Bronchial epithelial cell (primary cell): ENCODE data around the gene TBX10. TPM values are rescaled to one million over a fixed set of nuclear protein-coding genes. Genes with fewer than 3 reads are reported as not detected.

Experiments used
- DNase-seq: peaks from one replicate; pipeline ENCODE4 v3.0.0-alpha.2; 2010; ENCODE audit warnings: low read depth
- FAIRE-seq: peaks from 2 replicates; lab custom pipeline; 2011; peaks lifted over from hg19 to GRCh38; lab: Jason Lieb, UNC
- H3K27me3 ChIP-seq: 2 replicates; pipeline ENCODE4 v1.5.1; 2011; ENCODE audit warnings: low read length; ENCODE audit not compliant: control insufficient read depth, insufficient read depth
- H3K36me3 ChIP-seq: 2 replicates; pipeline ENCODE4 v1.5.1; 2011; ENCODE audit warnings: low read length; ENCODE audit not compliant: control insufficient read depth, insufficient read depth
- H3K4me3 ChIP-seq: 2 replicates; pipeline ENCODE4 v1.5.1; 2011; ENCODE audit warnings: mild to moderate bottlenecking, low read depth, low read length, control low read depth
- total RNA-seq: library from RNA; depleted of rRNA; stranded (reverse); fragments of >200 nt; gene quantifications from 2 replicates; pipeline ENCODE4 v1.2.1, GENCODE V29; 2014
- TF ChIP-seq, protein P1 (sequence below): IDR thresholded peaks from 2 replicates; pipeline ENCODE4 v1.5.1; 2011; ENCODE audit warnings: mild to moderate bottlenecking, moderate library complexity, low read length, control low read depth, inconsistent platforms; ENCODE audit not compliant: insufficient read depth, severe bottlenecking

TBX10 gene
- total RNA-seq, 1 donor from 2014 or later, result not detected

DNA sequence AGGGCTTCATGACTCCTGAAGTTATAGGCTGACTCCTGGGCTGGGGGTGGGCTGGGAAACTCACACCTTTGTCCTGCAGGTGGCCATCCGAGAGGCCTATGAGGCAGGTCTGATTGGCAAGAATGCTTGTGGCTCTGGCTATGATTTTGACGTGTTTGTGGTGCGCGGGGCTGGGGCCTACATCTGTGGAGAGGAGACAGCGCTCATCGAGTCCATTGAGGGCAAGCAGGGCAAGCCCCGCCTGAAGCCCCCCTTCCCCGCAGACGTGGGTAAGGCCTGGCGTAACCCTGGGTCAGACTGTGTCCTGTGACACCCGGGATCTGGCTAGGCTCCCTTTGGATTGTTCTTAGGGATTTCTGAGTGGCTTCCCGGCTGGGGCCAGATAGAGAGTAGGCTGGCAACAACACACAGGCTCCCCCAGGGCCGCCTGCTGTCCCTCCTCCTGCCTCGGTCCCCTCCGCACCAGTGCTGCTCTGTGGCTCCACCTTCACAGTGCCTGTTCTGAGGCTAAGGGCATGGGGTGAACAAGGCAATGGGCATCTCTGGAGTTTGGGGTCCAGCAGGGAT is 29.2 kb downstream of the TBX10 start:
- FAIRE-seq, result no peak
- DNase-seq, result no peak
- H3K36me3 ChIP-seq, result peaks cover 26% of the 10 kb centered on the region
- no peak overlapping the region for H3K4me3 ChIP-seq
- TF ChIP-seq, protein P1, sequence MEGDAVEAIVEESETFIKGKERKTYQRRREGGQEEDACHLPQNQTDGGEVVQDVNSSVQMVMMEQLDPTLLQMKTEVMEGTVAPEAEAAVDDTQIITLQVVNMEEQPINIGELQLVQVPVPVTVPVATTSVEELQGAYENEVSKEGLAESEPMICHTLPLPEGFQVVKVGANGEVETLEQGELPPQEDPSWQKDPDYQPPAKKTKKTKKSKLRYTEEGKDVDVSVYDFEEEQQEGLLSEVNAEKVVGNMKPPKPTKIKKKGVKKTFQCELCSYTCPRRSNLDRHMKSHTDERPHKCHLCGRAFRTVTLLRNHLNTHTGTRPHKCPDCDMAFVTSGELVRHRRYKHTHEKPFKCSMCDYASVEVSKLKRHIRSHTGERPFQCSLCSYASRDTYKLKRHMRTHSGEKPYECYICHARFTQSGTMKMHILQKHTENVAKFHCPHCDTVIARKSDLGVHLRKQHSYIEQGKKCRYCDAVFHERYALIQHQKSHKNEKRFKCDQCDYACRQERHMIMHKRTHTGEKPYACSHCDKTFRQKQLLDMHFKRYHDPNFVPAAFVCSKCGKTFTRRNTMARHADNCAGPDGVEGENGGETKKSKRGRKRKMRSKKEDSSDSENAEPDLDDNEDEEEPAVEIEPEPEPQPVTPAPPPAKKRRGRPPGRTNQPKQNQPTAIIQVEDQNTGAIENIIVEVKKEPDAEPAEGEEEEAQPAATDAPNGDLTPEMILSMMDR, result no peak
- no peaks in the 10 kb centered on the region for H3K27me3 ChIP-seq

DNA sequence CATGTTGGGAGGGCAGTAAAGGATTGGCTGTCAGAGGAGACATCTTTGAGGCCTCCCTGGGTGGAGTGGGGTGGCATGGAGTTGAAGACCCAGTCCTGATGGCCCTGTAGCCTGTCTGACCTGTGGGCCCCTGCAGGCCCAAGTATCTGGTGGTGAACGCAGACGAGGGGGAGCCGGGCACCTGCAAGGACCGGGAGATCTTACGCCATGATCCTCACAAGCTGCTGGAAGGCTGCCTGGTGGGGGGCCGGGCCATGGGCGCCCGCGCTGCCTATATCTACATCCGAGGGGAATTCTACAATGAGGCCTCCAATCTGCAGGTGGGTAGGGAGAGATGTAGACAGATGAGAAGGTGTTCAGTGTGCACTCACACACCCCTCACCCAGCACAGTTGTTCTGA is 30.2 kb downstream of the TBX10 start:
- H3K4me3 ChIP-seq, result no peak overlapping the region
- no peak for DNase-seq
- TF ChIP-seq, protein P1, result no peak
- H3K36me3 ChIP-seq, result peaks cover 26% of the 10 kb centered on the region
- H3K27me3 ChIP-seq, result no peaks in the 10 kb centered on the region
- FAIRE-seq, result no peak

DNA sequence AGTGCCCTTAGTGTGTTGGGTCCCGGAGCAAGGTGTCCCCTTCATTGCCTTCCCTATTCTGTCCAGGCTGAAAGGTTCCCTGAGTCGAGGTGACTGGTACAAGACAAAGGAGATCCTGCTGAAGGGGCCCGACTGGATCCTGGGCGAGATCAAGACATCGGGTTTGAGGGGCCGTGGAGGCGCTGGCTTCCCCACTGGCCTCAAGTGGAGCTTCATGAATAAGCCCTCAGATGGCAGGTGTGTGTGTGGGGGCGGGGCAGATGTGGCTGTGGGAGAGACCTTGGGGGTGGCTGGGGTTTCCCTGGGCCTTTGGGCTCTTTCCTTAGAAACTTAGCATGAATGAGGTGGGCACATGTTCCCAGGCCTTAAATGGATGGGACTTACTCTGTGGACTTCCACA is 31.1 kb downstream of the TBX10 start:
- TF ChIP-seq, protein P1, result no peak
- Histone ChIP-seq H3K27me3 (no peaks in the 10 kb centered on the region), H3K4me3 (no peak overlapping the region), H3K36me3 (peaks cover 26% of the 10 kb centered on the region)
- no peak for FAIRE-seq
- DNase-seq, result no peak

DNA sequence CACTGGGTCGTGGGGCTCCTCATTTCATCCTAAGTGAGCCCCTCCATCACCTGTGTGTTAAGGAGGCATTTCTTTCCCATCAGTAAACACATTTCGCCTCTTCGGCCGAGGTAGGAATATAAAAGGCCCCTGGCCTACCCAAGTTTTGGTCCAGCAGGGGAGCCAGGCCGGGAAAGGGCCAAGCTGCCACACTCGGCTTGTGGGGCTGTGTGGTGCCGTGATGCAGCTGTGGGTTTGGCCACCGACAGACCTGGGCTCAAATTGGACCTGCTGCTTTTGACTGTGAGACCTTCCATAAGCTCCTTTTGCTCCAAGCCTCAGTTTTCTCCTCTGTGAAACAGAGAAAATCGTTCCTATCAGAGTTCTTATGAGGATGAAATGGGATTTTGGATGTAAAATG is 32.1 kb downstream of the TBX10 start:
- FAIRE-seq (no peak), DNase-seq (no peak)
- Histone ChIP-seq H3K4me3 (peak overlapping the region; percentile 97), H3K27me3 (no peaks in the 10 kb centered on the region), H3K36me3 (peaks cover 24% of the 10 kb centered on the region)
- TF ChIP-seq, protein P1, result no peak

DNA sequence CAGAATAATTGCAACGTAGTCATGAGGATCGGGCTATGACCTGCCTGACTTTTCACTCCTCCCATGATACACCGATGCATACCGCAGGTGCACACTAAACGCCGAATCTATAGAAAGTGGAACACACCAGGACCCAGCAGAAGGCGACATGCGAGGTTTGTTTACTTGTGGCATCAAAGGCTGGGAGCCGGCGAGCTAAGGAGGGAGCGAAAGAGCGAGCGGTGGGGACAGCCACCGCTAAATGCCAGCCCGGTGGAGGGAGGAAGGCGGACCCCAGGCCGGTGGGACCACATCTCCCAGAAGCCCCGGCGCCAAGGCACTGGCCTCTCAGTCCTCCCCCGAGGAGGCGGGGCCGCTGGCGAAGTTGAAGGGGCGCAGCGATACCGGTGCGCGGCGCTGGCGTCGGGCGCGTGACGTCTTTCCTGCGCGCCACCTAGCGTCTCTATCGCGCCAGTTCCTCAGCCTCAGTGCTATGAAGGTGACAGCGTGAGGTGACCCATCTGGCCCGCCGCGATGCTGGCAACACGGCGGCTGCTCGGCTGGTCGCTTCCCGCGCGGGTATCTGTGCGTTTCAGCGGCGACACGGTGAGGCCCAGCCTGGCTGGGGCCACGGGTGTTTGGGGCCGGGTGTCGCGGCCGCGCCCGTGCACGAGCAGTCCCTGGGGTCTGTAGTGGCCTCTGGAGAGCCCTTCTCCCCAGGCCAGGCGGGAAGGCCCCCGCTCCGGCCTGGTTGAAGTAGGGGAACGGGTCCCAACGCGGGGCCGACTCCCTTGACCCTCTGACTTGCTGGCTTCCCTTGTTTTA is 32.9 kb downstream of the TBX10 start, which contains the start of gene NDUFV1:
Gene NDUFV1 (plus strand): TSS at position 445 of the 804 bp plus-strand sequence. CDS start 69 bp downstream, at position 514.
- DNase-seq (peak; percentile 77), FAIRE-seq (no peak)
- Histone ChIP-seq H3K27me3 (no peaks in the 10 kb centered on the region), H3K4me3 (peak within 1 kb of the TSS; percentile 97), H3K36me3 (peaks cover 23% of the 10 kb centered on the region)
- TF ChIP-seq, protein P1, result peak; percentile 80
